GM12891 (cell line): ENCODE results near the gene ABL1.

Experiments
- PAX5 ChIP-seq: IDR thresholded peaks from 2 replicates; pipeline ENCODE4 v1.6.1; 2011; ENCODE audit warnings: low read length, moderate library complexity, mild to moderate bottlenecking; ENCODE audit not compliant: insufficient read depth, severe bottlenecking
- POLR2A ChIP-seq: IDR thresholded peaks from 2 replicates; pipeline ENCODE4 v1.6.1; 2011; ENCODE audit warnings: low read depth, low read length, control low read depth
- POLR2AphosphoS5 ChIP-seq: IDR thresholded peaks from 2 replicates; pipeline ENCODE4 v1.6.1; 2011; ENCODE audit warnings: low read depth, low read length, control low read depth
- SPI1 ChIP-seq: IDR thresholded peaks from 2 replicates; pipeline ENCODE4 v1.6.1; 2011; ENCODE audit warnings: low read depth, low read length, control low read depth
- TAF1 ChIP-seq: IDR thresholded peaks from 2 replicates; pipeline ENCODE4 v1.6.1; 2011; ENCODE audit warnings: low read depth, low read length, control low read depth

- TF ChIP-seq POLR2A (no peak), POLR2AphosphoS5 (no peak), TAF1 (no peak), PAX5 (no peak), SPI1 (no peak)
Observed at GRCh38 chr9:130915096-130915447, 80.0 kb downstream of the ABL1 start.
